A673 (cell line): ENCODE results near the gene LYRM2. TPM values are rescaled to one million over a fixed set of nuclear protein-coding genes. Genes with fewer than 3 reads are reported as not detected.

Source experiments
- BruUV-seq: library from RNA; stranded (reverse); fragments of 400-500 nt; replicated peaks from 2 replicates; lab custom pipeline; 2021; lab: Mats Ljungman, UMichigan
- CTCF ChIA-PET: fragments of 300-600 bp; sonication (Branson Sonifier 250); formaldehyde crosslinking; loops from one replicate; lab custom pipeline; 2022; ENCODE audit warnings: antibody characterized with exemption; lab: Charles Lee
- POLR2A ChIA-PET: fragments of 300-600 bp; sonication (Branson Sonifier 250); formaldehyde crosslinking; loops from one replicate; lab custom pipeline; 2022; ENCODE audit warnings: antibody characterized with exemption; ENCODE audit not compliant: low non-redundant PET; lab: Charles Lee
- DNase-seq: peaks from one replicate; pipeline ENCODE4 v3.0.0-alpha.2; 2015; ENCODE audit warnings: low spot score
- H3K27ac ChIP-seq: fragments of 200-600 bp; sonication (generic); 2 replicates; pipeline ENCODE4 v1.5.1; 2016; ENCODE audit warnings: mixed run types, low read depth, mild to moderate bottlenecking, mixed read lengths, antibody characterized with exemption, low read length; ENCODE audit not compliant: poor library complexity, severe bottlenecking
- H3K27me3 ChIP-seq: fragments of 200-600 bp; sonication (generic); replicated peaks from 2 replicates; pipeline ENCODE4 v1.6.1; 2017; ENCODE audit warnings: mixed run types, low read depth, mild to moderate bottlenecking, mixed read lengths, antibody characterized with exemption, low read length; ENCODE audit not compliant: insufficient read depth, poor library complexity
- H3K36me3 ChIP-seq: fragments of 200-600 bp; sonication (generic); 2 replicates; pipeline ENCODE4 v1.6.1; 2016; ENCODE audit warnings: mixed run types, mild to moderate bottlenecking, mixed read lengths, antibody characterized with exemption, low read length; ENCODE audit not compliant: insufficient read depth, poor library complexity, severe bottlenecking
- H3K4me1 ChIP-seq: fragments of 200-600 bp; sonication (generic); 2 replicates; pipeline ENCODE4 v1.6.1; 2017; ENCODE audit warnings: mixed run types, mild to moderate bottlenecking, mixed read lengths, antibody characterized with exemption, low read length; ENCODE audit not compliant: insufficient read depth, poor library complexity, severe bottlenecking
- H3K4me3 ChIP-seq: fragments of 200-600 bp; sonication (generic); 2 replicates; pipeline ENCODE4 v1.5.1; 2016; ENCODE audit warnings: low read depth, mixed run types, mild to moderate bottlenecking, mixed read lengths, low read length; ENCODE audit not compliant: poor library complexity, severe bottlenecking
- H3K9me3 ChIP-seq: fragments of 200-600 bp; sonication (generic); 2 replicates; pipeline ENCODE4 v1.6.1; 2016; ENCODE audit warnings: mixed run types, low read depth, mild to moderate bottlenecking, mixed read lengths, antibody characterized with exemption, low read length; ENCODE audit not compliant: poor library complexity, severe bottlenecking
- EZH2 ChIP-seq: fragments of 200-600 bp; sonication (generic); IDR thresholded peaks from 2 replicates; pipeline ENCODE4 v1.6.1; 2017; ENCODE audit warnings: borderline replicate concordance, low read depth, mild to moderate bottlenecking, mixed read lengths, antibody characterized with exemption, low read length; ENCODE audit not compliant: poor library complexity, severe bottlenecking
- intact Hi-C: fragments of 100-400 bp; cut with micrococcal nuclease; formaldehyde crosslinking; loops from one replicate; pipeline ENCODE4 v1.10.0; 2022; ENCODE audit not compliant: unreplicated experiment
- total RNA-seq: library from RNA; stranded (reverse); gene quantifications from 2 replicates; pipeline ENCODE4 v1.2.3, GENCODE V29; 2021
- TF ChIP-seq, protein P1 (sequence below): fragments of 300-800, 200-600 bp; sonication (generic); conservative IDR thresholded peaks from 2 replicates; pipeline ENCODE4 v1.5.1; 2017; ENCODE audit warnings: low read depth, mild to moderate bottlenecking, antibody characterized with exemption, low read length, moderate library complexity, mixed read lengths

Gene LYRM2
- total RNA-seq, 1 experiment from 2014 or later, result 68.2 TPM

DNA sequence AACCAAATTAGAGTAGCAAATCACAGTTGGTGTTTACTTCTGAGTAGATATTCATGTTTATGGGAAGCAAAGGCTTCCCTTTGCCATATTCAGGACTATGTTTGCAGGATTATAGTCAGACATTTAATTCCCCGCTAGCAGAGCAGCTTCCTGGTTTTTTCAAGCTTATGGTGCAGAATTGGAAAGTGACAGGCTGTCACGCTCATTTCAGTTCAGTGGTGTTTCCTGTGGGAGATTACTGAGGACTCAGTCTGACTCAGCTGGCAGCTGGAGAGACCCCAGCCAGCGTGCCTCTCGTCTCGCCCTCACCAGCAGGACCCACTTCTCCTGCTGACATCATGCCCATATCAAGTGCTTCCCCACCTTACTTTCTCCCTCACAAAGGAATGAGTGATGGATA, 85.1 kb downstream of the LYRM2 start:
- no peak overlapping the region for H3K27ac ChIP-seq
- TF ChIP-seq, protein P1, sequence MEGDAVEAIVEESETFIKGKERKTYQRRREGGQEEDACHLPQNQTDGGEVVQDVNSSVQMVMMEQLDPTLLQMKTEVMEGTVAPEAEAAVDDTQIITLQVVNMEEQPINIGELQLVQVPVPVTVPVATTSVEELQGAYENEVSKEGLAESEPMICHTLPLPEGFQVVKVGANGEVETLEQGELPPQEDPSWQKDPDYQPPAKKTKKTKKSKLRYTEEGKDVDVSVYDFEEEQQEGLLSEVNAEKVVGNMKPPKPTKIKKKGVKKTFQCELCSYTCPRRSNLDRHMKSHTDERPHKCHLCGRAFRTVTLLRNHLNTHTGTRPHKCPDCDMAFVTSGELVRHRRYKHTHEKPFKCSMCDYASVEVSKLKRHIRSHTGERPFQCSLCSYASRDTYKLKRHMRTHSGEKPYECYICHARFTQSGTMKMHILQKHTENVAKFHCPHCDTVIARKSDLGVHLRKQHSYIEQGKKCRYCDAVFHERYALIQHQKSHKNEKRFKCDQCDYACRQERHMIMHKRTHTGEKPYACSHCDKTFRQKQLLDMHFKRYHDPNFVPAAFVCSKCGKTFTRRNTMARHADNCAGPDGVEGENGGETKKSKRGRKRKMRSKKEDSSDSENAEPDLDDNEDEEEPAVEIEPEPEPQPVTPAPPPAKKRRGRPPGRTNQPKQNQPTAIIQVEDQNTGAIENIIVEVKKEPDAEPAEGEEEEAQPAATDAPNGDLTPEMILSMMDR, result no peak
- no peak for TF ChIP-seq EZH2
- peak; percentile 59 for DNase-seq
- H3K36me3 ChIP-seq, result no peaks in the 10 kb centered on the region
- intact Hi-C loops, result no loop called here
- POLR2A ChIA-PET, result no interaction called here
- H3K4me3 ChIP-seq, result no peak overlapping the region
- CTCF ChIA-PET, result no interaction called here
- no TSS peak for BruUV-seq
- peaks cover 19% of the 10 kb centered on the region for H3K4me1 ChIP-seq
- H3K27me3 ChIP-seq, result no peaks in the 10 kb centered on the region
- peaks cover 4% of the 10 kb centered on the region for H3K9me3 ChIP-seq

DNA sequence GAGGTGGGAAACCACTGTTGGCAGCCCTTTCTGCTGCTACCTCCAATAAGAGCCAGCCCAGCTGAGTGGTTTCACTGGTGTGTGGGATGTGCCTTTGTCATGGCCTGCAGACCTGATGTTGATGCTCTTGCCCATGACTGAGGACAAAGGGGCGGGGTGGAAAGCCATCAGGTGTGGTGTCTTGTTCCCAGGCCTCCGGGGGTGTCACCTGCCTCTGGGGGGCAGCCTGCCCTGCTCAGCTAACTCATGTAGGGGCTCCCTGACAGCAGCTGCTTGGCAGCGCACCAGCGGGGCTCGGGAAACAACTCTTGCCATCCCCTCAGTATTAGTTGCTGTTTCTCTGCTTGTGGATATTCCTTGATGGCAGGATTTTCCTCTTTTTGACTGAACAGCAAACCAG, 91.3 kb downstream of the LYRM2 start:
- CTCF ChIA-PET, result no interaction called here
- intact Hi-C loops, result no loop called here
- H3K9me3 ChIP-seq, result no peaks in the 10 kb centered on the region
- POLR2A ChIA-PET, result no interaction called here
- H3K36me3 ChIP-seq, result no peaks in the 10 kb centered on the region
- no peaks in the 10 kb centered on the region for H3K4me1 ChIP-seq
- TF ChIP-seq, protein P1, result no peak
- no peak for TF ChIP-seq EZH2
- H3K27me3 ChIP-seq, result no peaks in the 10 kb centered on the region
- no peak overlapping the region for H3K27ac ChIP-seq
- no peak for DNase-seq
- no peak overlapping the region for H3K4me3 ChIP-seq
- BruUV-seq, result no TSS peak

DNA sequence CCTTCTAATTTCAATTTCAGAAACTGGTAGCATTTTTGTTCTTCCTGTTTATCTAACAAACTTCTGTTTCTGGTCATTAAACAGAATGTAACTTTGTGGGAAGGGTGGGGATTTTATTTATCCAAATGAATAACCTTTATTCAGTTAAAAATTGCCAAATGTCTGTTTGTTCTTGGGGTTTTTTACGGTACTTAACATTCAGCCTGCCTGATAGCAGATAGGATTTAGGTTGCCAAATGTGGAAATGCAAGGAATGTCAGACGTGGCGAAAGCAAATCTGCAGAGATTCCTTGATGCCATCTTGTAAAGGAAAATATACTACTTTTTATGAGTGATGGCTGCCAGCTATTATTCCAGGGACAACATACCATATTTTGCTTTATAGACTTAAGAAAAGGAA, 95.7 kb downstream of the LYRM2 start:
- no peak overlapping the region for H3K4me3 ChIP-seq
- no peaks in the 10 kb centered on the region for H3K9me3 ChIP-seq
- POLR2A ChIA-PET, result no interaction called here
- CTCF ChIA-PET, result no interaction called here
- no TSS peak for BruUV-seq
- intact Hi-C loops, result no loop called here
- H3K27me3 ChIP-seq, result no peaks in the 10 kb centered on the region
- no peaks in the 10 kb centered on the region for H3K36me3 ChIP-seq
- TF ChIP-seq, protein P1, result no peak
- no peak for TF ChIP-seq EZH2
- DNase-seq, result no peak
- no peaks in the 10 kb centered on the region for H3K4me1 ChIP-seq
- no peak overlapping the region for H3K27ac ChIP-seq
